LNCaP clone FGC (cell line): ENCODE measurements around the gene TRMT6.

Experiments
- DNase-seq: peaks from one replicate; pipeline ENCODE4 v3.0.0-alpha.2; 2011; ENCODE audit warnings: low read depth
- H3K4me3 ChIP-seq: 2 replicates; pipeline ENCODE4 v1.5.1; 2011; ENCODE audit warnings: mild to moderate bottlenecking, low read depth, low read length, control low read depth
- CTCF ChIP-seq: IDR thresholded peaks from 2 replicates; pipeline ENCODE4 v1.5.1; 2012; ENCODE audit warnings: mild to moderate bottlenecking; ENCODE audit not compliant: control insufficient read depth, insufficient read depth; ENCODE audit errors: extremely low read depth

Gene TRMT6

GRCh38 chr20:5923493-5923892 lies 26.8 kb downstream of the TRMT6 start:
- H3K4me3 ChIP-seq, result no peak overlapping the region
- no peak for DNase-seq
- no peak for TF ChIP-seq CTCF

- DNase-seq, result no peak
- no peak for TF ChIP-seq CTCF
- no peak overlapping the region for H3K4me3 ChIP-seq
Measured at GRCh38 chr20:5920581-5920980, 29.8 kb downstream of the TRMT6 start.

DNA sequence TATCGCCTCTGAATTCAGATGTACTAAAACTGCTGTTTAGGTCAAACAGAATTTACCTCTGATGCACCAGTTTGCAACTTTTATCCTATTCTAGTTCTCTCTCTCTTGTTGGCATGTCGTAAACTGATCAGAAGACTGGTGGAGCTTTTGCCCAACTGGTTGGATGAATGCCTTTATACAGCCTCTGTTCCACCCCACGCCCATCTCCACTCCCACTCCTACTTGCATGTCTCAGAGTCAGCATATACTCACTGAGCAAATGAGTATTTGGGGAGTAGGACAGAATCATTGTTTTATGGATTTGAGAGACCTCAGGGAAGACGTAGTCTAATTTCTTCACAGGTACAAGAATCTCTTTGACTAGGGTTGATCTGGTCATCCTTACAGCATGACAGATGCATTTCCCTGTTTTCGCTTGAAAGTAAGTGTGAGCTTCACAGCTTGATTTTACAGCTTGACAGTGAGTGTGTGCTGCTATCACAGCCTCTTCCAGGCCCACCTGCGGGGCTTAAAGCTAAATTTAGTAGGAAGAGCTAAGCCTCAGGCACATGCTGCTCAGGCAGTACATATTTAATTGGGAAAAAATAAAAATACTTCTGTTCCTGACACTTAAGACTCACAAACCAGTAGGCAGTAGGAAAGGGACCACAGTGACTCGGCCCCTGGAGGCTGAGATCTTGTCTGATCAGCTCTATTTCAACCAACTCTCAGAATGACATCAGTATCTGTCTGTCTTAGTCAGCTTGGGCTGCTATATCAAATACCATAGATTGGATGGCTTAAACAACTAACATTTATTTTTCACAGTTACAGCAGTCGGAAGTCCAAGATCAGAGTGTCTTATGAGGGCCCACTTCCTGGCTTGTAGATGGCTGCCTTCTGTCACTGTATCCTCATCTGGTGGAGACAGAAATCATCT lies 30.4 kb downstream of the TRMT6 start:
- DNase-seq, result no peak
- H3K4me3 ChIP-seq, result no peak overlapping the region
- no peak for TF ChIP-seq CTCF

GRCh38 chr20:5918856-5919625 lies 31.3 kb downstream of the TRMT6 start:
- H3K4me3 ChIP-seq, result no peak overlapping the region
- no peak for DNase-seq
- TF ChIP-seq CTCF, result no peak

- DNase-seq, result no peak
- no peak for TF ChIP-seq CTCF
- no peak overlapping the region for H3K4me3 ChIP-seq
Measured at GRCh38 chr20:5914859-5915258, 35.5 kb downstream of the TRMT6 start.

GRCh38 chr20:5913166-5913565 lies 37.2 kb downstream of the TRMT6 start:
- TF ChIP-seq CTCF, result no peak
- DNase-seq, result no peak

More at GRCh38 chr20:5913166-5913565, 37.2 kb downstream of the TRMT6 start:
- no peak overlapping the region for H3K4me3 ChIP-seq
